ENCODE measurements around the gene LONRF2.
"Not testable (repeated sequence)": the region's sequence is repeated elsewhere in the genome, so short reads cannot be mapped to it uniquely, and the experiment has no call there.

Gene LONRF2

DNA sequence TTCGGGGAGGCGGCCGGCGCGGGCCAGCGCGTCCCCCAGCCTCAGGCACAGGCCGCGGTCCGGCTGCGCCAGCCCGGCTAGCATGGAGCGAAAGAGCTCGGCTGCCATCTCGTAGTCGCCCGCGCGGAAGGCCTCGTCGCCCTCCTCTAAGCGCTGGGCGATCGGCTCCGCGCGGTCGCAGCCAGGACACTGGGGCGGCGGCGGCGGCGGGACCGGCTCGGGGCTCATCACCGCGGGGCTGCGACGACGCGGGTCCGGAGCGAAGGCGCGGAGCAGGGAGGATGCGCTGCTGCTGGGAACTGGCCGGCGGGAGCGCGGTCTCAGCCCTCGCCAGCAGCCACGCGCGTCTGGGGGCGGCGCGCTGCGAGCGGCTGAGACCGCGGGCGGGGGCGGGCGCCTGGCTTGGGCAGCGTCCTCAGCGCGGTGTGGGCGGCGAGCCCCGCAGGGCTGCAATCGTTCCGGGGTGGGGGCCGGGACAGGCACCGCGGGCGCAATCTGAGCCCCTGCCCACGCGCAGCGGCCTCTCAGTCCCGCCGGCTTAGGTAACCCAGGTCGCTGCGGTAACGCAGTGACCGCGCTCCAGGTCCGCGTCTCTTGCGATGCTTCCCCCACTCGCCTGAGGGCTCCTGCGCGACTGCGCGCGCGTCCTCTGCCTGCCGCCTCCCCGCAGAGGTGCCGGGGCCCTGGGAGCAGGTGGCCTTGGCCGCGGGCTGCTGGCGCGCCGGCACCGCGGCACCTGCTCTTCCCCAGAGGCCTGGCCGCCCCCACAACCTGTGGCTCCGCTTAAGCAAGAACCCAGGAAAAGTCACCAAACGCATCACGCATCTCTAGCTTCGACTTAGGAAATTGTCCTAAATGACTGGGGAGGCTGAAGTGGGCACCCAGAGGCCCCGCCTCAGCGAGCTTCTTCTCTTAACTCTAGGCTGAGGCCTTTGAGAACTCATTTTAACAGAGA is at the start of gene LONRF2:
Gene LONRF2, minus strand, starts transcription at position 636 of the 955 bp plus-strand sequence. Its CDS starts 408 bp downstream, at position 228.
- Mint-ChIP-seq H3K27ac (no peak within 1 kb of the TSS), H3K9me3 (peaks cover 22% of the 10 kb centered on the region), H3K27me3 (ENCODE audit: low read depth) (peaks cover 62% of the 10 kb centered on the region), H3K36me3 (ENCODE audit: low read depth) (peaks cover 18% of the 10 kb centered on the region), H3K4me1 (peaks cover 8% of the 10 kb centered on the region), H3K4me3 (peak within 1 kb of the TSS; percentile 82 to 88 (median 86))
- no peak for TF ChIP-seq CTCF (IDR thresholded peaks at IDR 0.05; ENCODE audit: unreplicated experiment in 3 of 3)

DNA sequence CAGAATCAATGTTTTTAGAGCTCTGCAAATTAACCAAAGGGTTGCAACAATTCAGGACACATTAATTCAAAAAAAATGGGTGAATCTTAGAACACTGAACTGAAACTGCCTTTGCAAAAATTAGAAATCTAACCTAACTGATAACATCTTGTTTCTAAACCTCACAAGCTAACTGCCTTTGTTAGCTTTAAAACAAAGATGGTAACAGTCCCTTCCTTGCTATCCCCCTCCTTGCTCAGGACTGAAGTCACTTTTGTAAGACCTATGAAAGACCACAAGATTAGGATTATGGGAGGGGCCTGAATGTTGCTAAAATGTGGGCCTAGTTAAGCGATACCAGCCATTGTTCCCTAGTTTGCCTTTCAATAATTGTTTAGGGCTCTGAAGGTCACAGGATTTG is 44.9 kb upstream of the LONRF2 start:
- H3K27ac Mint-ChIP-seq: no peak overlapping the region
- H3K4me1 Mint-ChIP-seq: peaks cover 14% of the 10 kb centered on the region
- no peak overlapping the region for H3K4me3 Mint-ChIP-seq

GRCh38 chr2:100365434-100365833 is 43.1 kb upstream of the LONRF2 start:
- Mint-ChIP-seq H3K27ac (no peak overlapping the region), H3K9me3 (peaks cover 38% of the 10 kb centered on the region), H3K36me3 (ENCODE audit: low read depth) (no peaks in the 10 kb centered on the region), H3K4me3 (no peak overlapping the region), H3K4me1 (peaks cover 14% of the 10 kb centered on the region), H3K27me3 (ENCODE audit: low read depth) (no peaks in the 10 kb centered on the region)
- TF ChIP-seq CTCF (IDR thresholded peaks at IDR 0.05; ENCODE audit: unreplicated experiment in 3 of 3): no peak

More for the DNA sequence above, 44.9 kb upstream of the LONRF2 start:
- Mint-ChIP-seq H3K9me3 (peaks cover 41% of the 10 kb centered on the region), H3K36me3 (ENCODE audit: low read depth) (no peaks in the 10 kb centered on the region), H3K27me3 (ENCODE audit: low read depth) (no peaks in the 10 kb centered on the region)
- no peak for TF ChIP-seq CTCF (IDR thresholded peaks at IDR 0.05; ENCODE audit: unreplicated experiment in 3 of 3)

DNA sequence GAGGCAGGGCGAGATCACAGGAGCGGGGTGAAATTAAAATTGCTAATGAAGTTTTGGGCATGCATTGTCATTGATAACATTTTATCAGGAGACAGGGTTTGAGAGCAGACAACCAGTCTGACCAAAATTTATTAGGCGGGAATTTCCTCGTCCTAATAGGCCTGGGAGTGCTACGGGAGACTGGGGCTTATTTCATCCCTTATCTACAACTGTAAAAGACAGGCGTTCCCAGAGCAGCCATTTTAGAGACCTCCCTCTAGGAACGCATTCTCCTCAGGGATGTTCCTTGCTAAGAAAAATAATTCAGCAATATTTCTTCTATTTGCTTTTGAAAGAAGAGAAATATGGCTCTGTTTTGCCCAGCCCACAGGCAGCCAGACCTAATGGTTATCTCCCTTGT is 40.0 kb upstream of the LONRF2 start:
- H3K4me1 Mint-ChIP-seq: peaks cover 14% of the 10 kb centered on the region
- H3K27ac Mint-ChIP-seq; H3K27me3 Mint-ChIP-seq (ENCODE audit: low read depth); H3K4me3 Mint-ChIP-seq; H3K36me3 Mint-ChIP-seq (ENCODE audit: low read depth): not testable (repeated sequence)
- H3K9me3 Mint-ChIP-seq: peaks cover 35% of the 10 kb centered on the region

DNA sequence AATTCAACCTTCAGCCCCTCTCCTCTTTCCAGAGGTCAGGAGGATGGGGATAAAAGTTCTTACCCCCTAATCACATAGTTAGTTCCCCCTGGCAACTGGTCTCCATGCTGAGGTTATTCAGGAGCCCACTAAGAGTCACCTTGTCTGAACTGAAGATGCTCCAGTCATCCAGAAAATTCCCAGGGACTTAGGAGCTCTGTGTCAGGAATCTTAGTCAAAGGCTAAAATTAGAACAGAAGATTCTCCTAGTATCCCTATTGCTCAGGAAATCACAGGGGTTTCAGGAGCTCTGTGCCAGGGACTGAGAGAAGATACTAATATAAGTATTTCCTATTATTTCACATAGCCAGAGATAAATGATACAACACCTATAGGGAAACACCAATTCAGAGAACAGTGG is 37.3 kb upstream of the LONRF2 start:
- no peaks in the 10 kb centered on the region for H3K27me3 Mint-ChIP-seq (ENCODE audit: low read depth)
- no peak for TF ChIP-seq CTCF (IDR thresholded peaks at IDR 0.05; ENCODE audit: unreplicated experiment in 3 of 3)
- no peak overlapping the region for H3K4me3 Mint-ChIP-seq
- no peak overlapping the region for H3K27ac Mint-ChIP-seq
- H3K4me1 Mint-ChIP-seq: peaks cover 4% of the 10 kb centered on the region
- peaks cover 40% of the 10 kb centered on the region for H3K9me3 Mint-ChIP-seq
- H3K36me3 Mint-ChIP-seq (ENCODE audit: low read depth): no peaks in the 10 kb centered on the region

DNA sequence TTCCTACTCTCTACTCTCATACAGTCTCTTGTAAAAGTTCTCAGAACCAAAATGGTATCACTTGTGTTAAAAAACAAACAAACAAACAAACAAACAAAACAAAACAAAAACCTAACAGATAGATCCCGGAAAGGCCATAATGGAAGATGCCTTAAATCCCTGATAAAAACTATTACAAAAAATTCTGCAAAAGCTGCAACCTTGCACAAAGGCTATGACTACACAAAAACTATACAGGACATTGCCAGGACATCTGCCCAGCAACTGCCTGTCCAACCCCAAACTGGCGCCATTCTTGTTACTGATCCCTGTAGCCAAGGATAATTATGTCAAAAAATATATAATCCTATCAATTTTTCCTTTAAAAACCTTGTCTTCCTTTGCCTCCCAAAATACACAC is 36.3 kb upstream of the LONRF2 start:
- Mint-ChIP-seq H3K4me1 (no peaks in the 10 kb centered on the region), H3K4me3 (no peak overlapping the region), H3K27me3 (ENCODE audit: low read depth) (no peaks in the 10 kb centered on the region), H3K36me3 (ENCODE audit: low read depth) (no peaks in the 10 kb centered on the region), H3K9me3 (peaks cover 39% of the 10 kb centered on the region), H3K27ac (no peak overlapping the region)
- no peak for TF ChIP-seq CTCF (IDR thresholded peaks at IDR 0.05; ENCODE audit: unreplicated experiment in 3 of 3)
